GM21619 (cell line): ENCODE results near the gene DIPK1B.

Source experiments
- ATAC-seq: cut with Tn5 transposase; IDR thresholded peaks from one replicate; pipeline ENCODE4 v1.9.1; 2021; ENCODE audit not compliant: unreplicated experiment

Gene DIPK1B

DNA sequence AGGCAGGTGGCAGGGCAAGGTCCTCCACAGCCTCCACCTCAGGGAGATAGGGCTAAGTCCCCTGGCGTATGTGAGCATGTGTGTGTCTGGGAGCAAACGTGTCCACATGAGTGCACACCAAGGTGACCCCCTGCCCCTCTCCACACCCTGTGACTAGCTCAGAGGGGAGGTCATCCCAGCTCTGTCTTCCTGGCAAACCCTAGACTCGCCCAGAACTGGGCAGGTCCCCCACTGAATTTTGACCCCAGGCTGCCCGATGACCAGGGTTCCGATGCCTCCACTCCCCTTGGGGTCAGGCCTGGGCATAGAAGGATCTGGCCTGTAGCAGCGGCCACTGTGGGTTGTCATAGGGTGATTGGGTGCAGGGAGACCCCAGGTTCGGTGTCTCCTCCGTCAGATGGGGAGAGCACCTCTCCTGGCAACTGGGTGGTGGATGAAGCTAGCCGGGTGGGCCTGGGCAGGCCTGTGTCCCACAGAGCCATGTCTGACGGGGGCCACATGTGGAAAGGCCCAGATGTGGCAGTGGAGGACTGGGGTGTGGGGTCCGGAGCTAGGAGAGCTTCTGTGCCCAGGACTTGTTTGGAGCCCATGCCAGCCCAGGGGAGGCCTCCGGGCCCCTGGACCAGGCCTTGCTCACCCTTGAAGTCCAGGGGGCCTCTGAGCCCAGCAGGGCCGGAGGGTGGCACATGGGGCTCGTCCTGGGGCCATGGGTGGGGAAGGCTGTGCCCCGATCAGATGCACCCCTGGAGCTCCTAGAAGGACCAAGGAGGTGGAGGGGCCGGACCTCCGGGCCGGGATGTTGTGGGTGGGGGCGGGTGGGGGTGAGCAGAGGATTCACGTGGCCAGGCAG is 6.2 kb downstream of the DIPK1B start:
- ATAC-seq: no peak

DNA sequence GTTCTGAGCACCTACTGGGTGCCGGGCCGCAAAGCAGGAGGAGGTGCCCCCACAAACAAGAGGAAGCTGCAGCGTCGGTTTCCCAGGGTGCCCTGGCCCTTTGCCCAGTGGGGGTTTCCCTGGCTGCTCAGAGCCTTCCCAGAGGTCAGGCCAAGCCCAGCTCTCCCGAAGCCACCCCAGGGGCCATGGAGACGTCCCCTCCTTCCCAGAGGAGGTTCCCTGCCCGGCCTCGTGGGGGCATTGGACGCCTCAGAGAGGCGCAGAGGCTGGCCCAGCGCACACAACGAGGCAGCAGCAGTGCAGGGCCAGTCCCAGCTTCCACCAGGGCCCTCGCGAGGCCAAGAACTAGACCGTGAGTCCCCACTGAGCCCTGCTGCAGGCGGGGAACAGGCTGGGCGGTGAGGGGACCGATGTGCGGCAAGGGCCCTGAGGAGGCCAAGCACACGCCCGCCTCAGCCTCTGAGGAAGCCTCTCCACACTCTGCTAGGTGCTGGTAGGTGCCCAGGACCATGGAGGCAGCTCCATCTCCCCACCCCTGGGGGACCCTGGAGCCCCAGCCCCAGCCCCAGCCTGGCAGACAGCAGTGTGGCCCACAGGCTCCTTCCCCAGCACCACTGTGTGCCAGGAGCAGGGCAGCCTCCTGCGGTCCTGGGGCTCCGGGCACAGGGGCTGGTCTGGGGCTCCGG is 7.0 kb downstream of the DIPK1B start:
- no peak for ATAC-seq

DNA sequence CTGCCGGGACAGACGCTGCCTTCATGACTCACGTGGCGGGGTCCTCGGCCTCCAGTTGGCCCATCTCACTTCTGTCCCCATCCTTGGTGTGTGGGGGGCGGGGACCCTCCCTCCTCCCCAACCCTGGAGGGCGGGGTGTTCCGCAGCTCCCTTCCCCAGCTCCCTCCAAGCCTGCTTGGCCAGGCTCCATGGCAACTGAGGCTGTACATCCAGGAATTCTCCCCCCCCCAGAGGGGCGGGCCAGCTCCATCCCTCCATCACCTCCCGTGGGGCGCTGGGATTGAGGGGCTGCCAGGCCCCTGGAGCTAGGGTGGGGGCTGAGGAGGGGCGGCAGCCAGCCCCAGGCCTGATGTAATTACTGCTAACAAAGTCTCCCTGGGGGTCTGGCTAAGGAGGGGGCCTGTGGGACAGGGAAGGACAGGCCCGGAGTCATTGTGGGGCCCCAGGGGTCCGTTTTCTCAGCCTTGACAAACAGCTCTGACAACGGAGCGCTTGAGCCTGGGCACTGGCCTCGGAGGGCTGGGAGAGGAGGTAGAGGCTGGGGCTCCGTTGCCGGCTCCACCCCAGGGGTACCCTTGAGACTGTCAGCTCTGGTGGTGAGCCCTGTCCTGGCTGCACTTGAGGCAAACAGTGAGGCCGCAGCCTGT is 8.0 kb downstream of the DIPK1B start:
- ATAC-seq: no peak

DNA sequence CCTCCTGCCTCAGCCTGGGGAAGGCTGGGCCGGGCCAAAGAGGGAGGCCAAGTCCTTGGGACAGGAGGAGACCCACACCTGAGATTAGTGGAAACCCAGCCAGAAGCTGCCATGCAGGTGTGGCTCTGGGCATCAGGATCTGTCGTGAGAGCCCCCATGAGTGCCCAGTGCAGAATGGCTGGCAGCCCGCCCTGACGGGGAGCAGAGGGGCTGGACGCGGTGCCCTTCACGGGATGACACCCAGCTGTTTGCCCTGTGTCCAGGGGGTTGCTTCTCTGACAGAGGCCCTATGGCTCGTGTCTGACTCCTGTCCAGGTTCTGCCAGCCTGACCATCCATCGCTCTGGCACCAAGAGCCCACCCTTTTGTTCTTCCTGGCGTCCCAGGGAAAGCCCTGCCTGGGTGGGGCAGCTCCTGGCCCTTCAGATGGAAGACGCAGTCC is 8.5 kb downstream of the DIPK1B start:
- no peak for ATAC-seq

DNA sequence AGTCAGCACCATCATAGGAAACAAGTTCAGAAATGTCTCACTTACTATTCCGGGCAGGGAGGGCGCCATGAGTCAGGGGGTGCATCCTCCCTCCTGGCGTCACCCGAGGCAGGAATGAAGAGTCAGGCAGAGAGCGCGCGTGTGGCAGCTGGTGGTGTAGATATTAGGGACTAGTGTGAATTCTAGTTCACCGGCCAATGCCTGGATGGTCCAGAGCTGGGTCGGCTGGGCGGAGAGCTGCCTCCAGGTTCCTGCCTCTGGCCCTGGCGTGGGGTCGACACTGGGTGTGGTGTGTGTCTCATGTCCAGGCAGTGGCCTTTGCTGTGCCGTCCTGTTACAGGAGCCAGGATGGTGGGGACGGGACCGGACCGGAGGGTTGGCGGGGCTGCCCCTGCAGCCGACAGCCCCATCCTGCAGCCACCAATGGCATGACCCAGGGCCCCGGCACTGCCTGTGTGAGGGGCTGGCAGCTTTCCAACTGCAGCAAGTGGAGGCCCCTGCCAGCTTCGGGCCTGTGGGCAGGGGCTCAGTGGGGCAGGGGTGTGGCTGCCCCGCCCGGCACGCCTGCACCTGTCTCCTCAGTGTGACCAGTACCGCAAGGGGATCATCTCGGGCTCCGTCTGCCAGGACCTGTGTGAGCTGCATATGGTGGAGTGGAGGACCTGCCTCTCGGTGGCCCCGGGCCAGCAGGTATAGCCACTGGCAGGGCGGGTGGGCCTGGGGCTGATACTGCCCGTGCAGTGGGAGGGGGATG is 9.1 kb downstream of the DIPK1B start:
- ATAC-seq: no peak

DNA sequence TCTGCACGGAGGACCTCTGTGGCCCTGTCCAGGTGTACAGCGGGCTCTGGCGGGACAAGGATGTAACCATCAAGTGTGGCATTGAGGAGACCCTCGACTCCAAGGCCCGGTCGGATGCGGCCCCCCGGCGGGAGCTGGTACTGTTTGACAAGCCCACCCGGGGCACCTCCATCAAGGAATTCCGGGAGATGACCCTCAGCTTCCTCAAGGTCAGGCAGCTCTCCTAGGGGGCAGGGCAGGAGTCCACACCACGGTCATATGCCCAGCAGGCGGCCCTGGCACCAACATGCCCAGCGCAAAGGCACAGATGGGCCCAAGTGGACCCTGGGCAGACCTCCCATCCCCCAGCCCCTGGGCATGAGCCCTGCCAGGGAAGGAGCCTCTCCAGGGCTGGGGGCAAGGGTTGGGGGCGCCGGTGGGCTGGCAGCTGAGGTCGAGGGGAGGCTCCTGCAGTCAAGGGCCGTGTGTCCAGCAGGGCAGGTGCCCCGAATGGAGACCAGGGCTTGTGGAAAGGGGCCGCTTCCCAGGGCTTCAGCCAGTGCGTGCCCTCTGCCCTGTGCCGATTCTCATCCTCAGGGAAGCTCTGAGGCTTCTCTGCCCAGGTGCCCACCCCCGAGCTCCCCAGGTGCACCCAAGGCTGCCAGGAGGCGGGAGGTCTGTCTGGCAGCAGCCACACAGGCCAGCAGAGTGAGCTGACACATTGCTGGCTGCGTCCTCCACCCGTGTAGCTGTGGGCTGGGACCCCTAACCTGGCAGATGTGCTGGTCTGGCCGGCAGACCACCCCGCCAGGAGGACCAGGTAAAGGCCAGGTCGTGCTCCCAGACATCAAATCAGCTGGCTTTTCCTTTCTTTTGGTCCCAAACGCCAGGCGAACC is 10.0 kb downstream of the DIPK1B start:
- ATAC-seq: no peak

DNA sequence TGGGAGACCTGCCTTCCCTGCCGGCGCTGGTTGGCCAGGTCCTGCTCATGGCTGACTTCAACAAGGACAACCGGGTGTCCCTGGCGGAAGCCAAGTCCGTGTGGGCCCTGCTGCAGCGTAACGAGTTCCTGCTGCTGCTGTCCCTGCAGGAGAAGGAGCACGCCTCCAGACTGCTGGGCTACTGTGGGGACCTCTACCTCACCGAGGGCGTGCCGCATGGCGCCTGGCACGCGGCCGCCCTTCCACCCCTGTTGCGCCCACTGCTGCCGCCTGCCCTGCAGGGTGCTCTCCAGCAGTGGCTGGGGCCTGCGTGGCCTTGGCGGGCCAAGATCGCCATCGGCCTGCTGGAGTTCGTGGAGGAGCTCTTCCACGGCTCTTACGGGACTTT is 10.6 kb downstream of the DIPK1B start:
- ATAC-seq: no peak

DNA sequence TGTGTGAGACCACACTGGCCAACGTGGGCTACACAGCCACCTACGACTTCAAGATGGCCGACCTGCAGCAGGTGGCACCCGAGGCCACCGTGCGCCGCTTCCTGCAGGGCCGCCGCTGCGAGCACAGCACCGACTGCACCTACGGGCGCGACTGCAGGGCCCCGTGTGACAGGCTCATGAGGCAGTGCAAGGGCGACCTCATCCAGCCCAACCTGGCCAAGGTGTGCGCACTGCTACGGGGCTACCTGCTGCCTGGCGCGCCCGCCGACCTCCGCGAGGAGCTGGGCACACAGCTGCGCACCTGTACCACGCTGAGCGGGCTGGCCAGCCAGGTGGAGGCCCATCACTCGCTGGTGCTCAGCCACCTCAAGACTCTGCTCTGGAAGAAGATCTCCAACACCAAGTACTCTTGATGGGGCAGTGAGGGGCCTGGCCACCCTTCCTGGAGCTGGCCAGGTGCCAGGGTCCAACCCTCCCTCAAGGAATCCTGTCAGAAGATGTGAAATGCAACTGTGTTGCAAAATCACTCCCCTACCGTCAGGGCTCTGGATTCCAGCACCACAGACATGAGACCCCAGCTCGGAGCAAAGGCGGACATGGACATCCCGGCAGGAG is 11.1 kb downstream of the DIPK1B start:
- ATAC-seq: no peak

DNA sequence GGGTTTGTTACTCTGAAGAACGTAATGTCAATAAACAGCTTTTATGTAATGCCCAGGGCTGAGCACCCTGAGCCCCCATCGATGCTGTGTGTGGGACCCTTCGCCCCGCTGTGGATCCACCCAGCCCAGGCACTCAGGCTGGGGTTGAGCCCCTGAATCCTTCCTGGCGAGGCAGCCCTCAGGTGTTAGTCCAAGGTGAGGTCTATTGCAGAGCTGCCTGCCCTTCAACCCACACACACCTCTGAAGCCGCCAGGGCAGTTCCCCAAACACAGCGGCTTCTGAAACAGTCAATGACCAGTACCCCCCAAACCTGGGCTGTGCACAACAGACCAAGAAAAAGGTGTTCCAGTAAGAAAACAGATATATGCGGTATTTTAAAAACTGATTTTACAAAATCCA is 11.6 kb downstream of the DIPK1B start:
- ATAC-seq: no peak

DNA sequence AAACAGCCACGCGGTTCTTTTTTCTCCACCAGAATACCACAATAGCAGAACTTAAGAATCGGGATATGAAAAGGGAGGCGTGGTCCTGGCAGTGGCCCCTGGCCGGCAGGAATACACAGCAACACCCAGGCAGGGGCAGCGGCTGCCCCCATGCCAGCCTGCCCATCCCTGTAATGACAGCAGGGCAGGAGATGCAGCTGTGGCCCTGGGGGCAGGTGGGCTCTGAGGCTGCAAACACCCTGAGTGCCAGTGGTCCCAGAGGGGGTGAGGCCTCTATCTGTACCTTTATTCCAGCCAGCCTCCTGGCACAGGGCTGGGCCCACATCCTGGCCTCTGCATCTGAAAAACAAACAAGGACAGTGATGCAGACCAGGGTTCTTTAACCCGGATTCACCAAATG is 12.4 kb downstream of the DIPK1B start:
- no peak for ATAC-seq

DNA sequence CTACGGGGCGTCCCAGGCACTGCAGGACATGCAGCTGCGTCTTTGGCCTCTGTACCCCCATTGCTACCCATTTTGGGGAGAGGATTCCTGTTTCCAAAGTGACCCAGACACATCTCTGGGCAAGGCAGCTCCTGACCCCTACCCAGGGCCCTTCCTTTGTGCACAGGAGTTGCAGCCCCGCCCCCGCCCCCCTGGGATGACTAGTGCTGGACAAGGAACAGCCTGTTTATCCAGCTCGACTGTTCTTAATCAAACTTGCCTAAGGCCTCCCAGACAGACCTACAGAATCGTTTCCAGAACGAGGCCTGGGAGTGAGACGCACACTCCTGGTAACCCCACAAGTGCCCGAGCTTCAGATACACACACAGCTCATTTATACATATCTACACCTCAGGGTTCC is 13.2 kb downstream of the DIPK1B start:
- ATAC-seq: no peak

DNA sequence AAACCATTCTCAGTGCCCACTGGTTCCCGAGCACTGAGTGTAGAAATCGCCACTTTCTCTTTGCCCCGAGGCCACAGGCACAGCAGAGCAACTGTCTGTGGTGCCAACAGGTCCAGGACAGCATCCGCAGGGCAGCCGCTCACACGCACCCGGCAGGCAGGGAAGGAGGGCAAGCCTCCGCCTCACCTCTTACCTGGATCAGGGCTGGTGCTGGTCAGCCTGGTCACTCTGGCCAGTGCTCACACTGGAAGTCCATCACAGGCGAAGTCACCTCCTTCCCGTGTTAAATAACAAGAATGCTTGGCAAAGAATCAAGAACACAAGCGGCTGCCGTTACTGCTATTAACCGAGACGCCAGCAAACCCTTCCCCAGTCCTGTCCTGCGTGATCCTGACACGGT is 13.7 kb downstream of the DIPK1B start:
- ATAC-seq: no peak

DNA sequence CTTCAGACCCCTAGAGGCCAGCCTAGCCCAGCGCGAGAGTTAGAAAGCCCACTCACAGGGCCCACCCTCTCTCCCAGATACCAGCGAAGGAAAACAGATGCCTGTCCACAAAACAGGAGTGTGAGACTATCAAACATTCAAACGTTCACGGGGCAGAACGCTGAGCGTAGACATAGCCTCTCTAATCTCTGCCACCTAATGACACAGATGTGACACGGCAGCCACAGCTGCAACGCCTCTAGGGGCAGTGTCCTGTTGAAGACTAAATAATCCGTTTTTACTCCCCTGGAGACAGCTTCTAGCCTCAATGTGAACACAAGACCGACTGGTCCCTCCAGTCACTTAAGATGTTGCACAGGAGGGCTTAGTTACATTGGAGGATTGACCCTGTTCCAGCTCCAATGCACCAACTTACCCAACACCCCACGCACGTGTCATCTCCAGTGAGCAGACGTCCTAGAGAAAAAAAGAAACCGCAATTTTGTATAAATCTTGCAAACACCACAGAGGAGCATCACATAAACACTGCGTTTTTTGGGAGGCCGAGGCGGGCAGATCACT is 14.3 kb downstream of the DIPK1B start:
- no peak for ATAC-seq

DNA sequence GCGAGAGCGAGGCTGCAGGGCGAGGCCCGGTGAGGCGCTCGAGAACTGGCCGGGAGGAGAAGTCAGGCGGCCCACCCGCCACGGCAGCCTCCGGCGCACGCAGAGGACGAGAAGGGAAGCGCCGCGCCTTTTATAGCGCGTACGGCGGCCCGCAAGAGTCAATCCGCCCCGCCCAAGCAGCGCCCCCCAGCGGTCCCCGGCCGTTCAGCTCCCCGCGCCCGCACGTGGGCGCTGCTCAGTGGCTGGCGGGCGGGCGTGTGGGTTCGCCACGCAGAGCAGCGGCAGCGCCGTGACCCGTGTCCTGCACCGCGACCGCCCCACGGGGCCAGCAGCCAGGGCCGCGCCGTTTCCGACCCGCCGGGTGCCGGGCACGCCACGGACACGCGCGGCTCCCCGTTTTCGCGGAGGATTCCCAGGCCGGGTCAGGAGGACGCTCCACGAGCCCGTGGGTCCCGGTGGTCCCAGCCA is 15.7 kb downstream of the DIPK1B start:
- ATAC-seq: peak; percentile 54

DNA sequence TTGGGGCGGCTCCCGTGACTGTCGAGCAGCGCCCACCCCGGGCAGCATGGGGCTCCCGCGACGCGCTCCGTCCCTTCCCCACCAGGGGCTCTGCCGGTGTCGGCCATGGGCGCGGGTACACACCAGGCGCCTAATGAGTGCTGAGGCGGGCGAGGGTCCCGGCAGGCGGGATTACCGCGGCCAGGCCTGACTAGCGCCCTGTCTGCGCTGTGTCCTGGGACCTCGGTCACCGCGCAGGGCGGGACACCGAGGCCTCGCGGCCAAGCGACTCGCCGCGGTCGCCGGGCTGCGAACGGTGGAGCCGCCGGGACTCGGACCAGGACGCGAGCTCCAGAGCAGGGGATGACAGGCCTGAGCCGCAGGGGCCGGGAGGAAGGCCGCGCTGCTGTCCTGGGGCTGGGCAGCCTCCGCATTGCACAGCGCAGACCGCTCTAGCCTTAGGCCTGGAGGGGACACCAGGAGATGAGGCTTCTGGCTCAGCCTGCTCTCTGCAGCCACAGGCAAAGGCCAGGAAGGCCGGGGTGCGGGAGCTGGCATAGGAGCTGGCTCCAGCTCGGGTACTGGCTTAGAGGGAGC is 16.3 kb downstream of the DIPK1B start:
- ATAC-seq: peak; percentile 30

DNA sequence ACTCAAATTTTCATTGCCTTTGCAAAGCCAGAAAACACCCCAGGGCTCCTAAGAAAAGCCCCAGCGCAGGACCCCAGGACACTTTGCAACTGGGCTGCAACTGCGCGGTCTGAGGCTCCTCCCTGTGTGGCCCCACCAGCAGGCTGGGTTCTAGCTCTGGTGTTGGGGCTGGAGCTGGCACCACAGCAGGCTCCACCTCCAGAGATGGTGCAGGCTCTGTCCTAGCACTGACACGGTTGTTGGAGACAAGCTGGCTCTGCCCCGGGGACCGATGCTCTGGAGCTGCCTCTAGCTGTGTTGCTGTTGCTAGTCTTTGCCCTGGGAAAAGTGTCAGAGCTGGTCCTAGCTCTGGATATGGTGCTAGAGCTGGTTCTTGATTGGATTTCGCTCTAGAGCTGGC is 16.8 kb downstream of the DIPK1B start:
- no peak for ATAC-seq

DNA sequence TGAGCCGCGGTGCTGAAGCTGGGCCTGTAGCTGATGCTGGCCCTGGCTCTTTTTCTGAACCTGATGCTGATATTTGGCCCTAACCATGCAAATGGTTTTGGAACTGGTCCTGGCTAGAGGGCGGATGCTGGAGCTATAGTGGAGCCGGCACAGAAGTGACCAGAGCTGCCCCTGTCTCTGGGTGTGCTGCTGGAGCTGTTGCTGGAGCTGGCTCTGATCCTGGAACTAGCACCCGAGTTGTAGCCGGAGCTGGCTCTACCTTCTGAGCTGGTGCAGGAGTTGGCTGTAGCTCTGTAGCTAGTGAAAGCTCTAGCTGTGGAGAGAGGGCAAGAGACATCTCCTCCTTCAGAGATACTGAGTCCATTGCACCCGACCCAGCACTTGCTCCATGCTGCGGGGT is 17.6 kb downstream of the DIPK1B start:
- ATAC-seq: no peak

DNA sequence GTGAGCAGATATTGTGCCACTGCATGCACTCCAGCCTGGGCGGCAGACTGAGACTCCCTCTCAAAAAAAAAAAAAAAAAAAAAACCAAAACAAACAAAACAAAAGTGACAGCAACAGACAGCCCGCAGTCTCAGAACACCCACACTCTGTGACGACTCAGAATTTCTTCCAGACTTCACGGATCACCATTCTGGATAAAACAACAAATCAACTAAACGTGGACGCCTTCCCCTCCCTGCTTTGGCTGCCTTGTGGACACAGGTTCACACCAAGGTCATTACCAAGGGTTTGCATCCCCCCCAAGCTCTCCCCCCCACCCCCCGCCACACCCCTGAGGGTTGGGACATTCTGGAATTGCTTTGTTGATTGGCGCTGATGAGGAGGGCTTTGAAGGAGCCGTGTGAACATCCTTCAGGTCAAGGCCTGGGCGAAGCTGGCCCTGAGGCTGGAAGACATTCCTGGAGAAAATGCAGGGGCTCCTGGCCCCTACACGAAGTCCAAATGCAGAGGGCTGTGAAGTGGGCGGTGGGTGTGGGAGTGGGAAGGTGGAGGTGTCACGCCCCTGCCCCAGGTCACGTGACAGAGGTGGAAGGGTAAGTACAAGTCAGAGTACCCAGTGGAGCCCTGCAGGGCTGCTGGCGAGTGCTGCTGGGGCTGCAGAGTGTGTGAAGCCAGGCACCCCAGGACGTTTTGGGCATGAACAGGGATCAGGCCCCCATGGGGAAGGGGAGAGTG is 20.2 kb downstream of the DIPK1B start:
- no peak for ATAC-seq
